Measurements from ENCODE around the gene PRICKLE2.

PRICKLE2 gene

DNA sequence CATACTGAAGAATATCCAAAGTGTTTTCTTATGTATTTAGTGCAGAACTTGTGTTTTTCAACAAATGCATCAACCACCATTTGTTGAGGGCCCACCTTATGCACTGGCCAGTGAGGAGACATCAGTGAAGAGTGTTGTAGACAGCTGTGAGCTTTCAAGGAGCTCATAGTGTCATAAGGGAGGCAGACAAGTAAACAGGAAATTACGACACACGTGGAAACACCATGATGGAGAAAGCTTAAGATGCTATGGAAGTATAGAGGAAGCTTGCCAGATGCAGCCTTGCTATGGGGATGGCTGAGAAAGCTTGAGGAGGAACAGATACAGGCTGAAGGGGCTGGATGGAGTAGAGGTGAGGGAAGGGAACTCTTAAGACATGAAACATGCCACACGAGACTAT lies 151.2 kb downstream of the PRICKLE2 start:
- Histone ChIP-seq H3K36me3 (replicated peaks) (no peaks in the 10 kb centered on the region), H3K27ac (no peak overlapping the region), H3K27me3 (replicated peaks) (no peaks in the 10 kb centered on the region), H3K4me3 (ENCODE audit: low read depth, low read length) (no peak overlapping the region)
- in situ Hi-C loops (cut with HindIII; ENCODE audit: low pct_ligation_motif_present, low sequenced_read_pairs), result no loop called here
- TF ChIP-seq, protein P1, sequence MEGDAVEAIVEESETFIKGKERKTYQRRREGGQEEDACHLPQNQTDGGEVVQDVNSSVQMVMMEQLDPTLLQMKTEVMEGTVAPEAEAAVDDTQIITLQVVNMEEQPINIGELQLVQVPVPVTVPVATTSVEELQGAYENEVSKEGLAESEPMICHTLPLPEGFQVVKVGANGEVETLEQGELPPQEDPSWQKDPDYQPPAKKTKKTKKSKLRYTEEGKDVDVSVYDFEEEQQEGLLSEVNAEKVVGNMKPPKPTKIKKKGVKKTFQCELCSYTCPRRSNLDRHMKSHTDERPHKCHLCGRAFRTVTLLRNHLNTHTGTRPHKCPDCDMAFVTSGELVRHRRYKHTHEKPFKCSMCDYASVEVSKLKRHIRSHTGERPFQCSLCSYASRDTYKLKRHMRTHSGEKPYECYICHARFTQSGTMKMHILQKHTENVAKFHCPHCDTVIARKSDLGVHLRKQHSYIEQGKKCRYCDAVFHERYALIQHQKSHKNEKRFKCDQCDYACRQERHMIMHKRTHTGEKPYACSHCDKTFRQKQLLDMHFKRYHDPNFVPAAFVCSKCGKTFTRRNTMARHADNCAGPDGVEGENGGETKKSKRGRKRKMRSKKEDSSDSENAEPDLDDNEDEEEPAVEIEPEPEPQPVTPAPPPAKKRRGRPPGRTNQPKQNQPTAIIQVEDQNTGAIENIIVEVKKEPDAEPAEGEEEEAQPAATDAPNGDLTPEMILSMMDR (IDR thresholded peaks at IDR 0.05; ENCODE audit: low read depth, low read length, missing control alignments), result no peak
- no peak for DNase-seq

DNA sequence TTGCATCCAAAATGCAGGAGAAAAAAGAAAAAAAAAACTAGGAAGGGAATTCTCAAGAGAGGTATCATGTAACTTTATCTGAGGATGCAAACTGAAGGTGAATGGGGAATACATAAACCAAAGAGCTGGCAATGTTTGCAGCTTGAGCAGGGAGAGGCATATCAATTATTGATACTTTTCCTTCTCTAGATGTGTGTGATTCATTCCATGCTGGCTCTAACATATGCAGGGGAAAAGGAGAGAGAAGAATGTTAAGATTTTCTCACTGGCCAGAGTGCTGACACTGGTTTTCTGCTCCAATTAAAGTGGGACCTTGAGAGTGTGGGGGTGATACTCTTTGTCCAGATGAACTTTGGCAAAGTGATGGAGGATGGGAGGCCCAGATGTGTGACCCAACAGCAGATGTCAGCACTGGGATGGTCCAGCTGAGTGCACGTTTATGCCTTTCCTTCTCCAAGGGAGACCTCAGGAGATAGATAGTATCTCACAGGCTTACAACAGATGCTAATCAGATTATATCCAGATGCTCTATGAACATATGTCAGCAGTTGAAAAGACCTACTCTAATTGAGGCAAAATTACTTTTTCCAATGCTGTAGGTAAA lies 152.0 kb downstream of the PRICKLE2 start:
- no peak overlapping the region for H3K4me3 ChIP-seq (ENCODE audit: low read depth, low read length)
- TF ChIP-seq, protein P1 (IDR thresholded peaks at IDR 0.05; ENCODE audit: low read depth, low read length, missing control alignments), result no peak
- H3K27ac ChIP-seq, result no peak overlapping the region
- no peaks in the 10 kb centered on the region for H3K27me3 ChIP-seq (replicated peaks)
- no peak for DNase-seq
- no peaks in the 10 kb centered on the region for H3K36me3 ChIP-seq (replicated peaks)
- in situ Hi-C loops (cut with HindIII; ENCODE audit: low pct_ligation_motif_present, low sequenced_read_pairs), result no loop called here

DNA sequence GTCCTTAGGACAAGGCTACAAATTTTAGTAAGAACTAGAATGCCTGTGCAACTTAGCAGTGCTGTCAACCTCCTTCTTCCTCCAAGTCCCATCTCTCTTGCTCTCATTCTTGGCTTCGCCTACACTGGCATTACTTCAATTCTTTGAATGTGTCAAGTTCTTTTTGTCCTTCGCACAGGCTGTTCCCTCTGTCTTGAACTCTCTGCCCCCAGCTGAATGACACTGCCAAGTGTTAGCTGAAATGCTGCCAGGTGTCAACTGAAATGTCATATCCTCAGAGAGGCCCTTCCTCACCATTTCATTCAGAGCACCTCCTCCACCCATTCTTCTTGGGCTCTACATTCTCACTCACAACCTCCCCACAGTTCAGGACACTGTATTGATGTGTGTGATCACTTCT lies 153.1 kb downstream of the PRICKLE2 start:
- in situ Hi-C loops (cut with HindIII; ENCODE audit: low pct_ligation_motif_present, low sequenced_read_pairs), result no loop called here
- DNase-seq, result no peak
- TF ChIP-seq, protein P1 (IDR thresholded peaks at IDR 0.05; ENCODE audit: low read depth, low read length, missing control alignments), result no peak
- H3K36me3 ChIP-seq (replicated peaks), result no peaks in the 10 kb centered on the region
- H3K27ac ChIP-seq, result no peak overlapping the region
- H3K4me3 ChIP-seq (ENCODE audit: low read depth, low read length), result no peak overlapping the region
- no peaks in the 10 kb centered on the region for H3K27me3 ChIP-seq (replicated peaks)

DNA sequence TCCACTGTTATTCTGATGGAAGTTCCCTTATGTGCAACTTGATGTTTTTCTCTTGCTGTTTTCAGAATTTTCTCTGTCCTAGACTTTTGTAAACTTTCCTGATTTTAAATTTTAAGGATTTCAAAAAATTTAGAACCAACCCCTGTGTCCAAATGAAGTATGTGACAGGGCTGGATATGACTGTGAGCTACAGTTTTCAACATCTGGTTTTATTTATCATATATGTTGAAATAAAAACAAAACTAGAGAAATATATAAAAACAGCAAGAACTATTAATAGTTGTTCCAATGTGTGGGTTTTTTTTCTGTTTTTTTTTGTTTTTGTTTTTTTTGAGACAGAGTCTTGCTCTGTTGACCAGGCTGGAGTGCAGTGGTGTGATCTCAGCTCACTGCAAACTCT lies 154.6 kb downstream of the PRICKLE2 start:
- Histone ChIP-seq H3K27me3 (replicated peaks) (no peaks in the 10 kb centered on the region), H3K4me3 (ENCODE audit: low read depth, low read length) (no peak overlapping the region), H3K36me3 (replicated peaks) (no peaks in the 10 kb centered on the region), H3K27ac (no peak overlapping the region)
- no peak for DNase-seq
- in situ Hi-C loops (cut with HindIII; ENCODE audit: low pct_ligation_motif_present, low sequenced_read_pairs), result no loop called here
- TF ChIP-seq, protein P1 (IDR thresholded peaks at IDR 0.05; ENCODE audit: low read depth, low read length, missing control alignments), result no peak

DNA sequence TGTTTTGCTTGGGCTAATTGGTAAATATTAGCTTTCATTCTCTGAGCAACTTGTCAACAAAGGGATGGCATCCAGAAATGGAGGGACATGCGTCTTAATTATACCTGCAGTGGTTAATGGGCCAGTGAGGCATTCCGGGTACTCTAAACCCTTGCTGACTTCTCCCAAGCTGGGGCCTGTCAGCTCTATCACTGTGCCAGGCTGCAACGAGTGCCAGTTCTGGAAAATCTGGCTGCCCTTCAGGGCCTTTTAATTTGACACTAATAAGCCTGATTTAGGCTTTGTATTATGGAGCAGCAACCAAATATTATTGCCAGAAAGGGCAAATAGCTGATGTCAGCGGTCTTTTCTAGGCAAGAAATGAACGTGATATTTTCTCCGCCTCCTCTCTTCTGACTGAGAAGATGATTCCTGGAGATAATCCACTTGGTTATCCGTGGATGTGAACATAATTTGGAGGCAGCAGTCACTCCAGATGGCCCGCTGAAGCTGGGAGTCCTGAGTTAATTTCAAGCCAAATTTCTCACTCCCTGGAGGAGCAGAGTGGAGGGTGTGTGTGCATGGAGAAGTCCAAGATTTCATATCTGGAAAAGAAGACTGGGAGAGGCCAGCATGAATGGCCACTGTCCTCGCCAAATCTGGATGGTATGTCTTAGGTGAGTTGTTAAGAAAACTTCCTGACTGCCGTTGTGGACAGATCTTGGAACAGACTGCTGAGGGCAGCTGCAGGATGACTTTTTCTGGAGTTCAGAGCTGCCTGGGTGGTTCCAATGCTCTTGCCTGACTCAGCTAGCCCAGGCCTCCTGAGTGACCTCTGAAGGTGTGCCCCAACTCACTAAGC lies 157.5 kb downstream of the PRICKLE2 start:
- no peak for DNase-seq
- no peaks in the 10 kb centered on the region for H3K27me3 ChIP-seq (replicated peaks)
- no peak overlapping the region for H3K27ac ChIP-seq
- in situ Hi-C loops (cut with HindIII; ENCODE audit: low pct_ligation_motif_present, low sequenced_read_pairs), result no loop called here
- no peaks in the 10 kb centered on the region for H3K36me3 ChIP-seq (replicated peaks)
- TF ChIP-seq, protein P1 (IDR thresholded peaks at IDR 0.05; ENCODE audit: low read depth, low read length, missing control alignments), result no peak
- no peak overlapping the region for H3K4me3 ChIP-seq (ENCODE audit: low read depth, low read length)
